ENCODE data around the gene ZNF799.
"Not testable (repeated sequence)": the region's sequence is repeated elsewhere in the genome, so short reads cannot be mapped to it uniquely, and the experiment has no call there.

Gene ZNF799

GRCh38 chr19:12400633-12401502 is at the start of gene ZNF799:
Gene ZNF799, minus strand, starts transcription at chr19:12401271. Its CDS starts 201 bp downstream, at chr19:12401070.
- DNase-seq, result peak; percentile 97

DNA sequence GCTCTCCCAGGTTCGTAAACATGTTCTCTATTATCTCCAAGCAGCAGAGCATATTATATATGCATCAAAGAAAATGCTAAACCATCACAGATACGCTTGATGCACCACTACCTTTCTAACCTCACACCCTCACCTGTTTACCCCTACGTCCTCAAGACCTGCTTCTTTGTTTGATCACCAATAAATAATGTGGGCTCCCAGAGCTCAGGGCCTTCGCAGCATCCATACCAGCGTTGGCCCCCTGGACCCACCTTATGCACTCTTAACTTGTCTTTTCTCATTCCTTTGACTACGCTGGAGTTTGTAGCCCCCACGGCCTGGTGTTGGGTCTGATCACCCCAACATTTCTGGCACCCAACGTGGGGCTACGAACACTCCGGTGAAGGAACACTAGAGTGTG is 49.8 kb upstream of the ZNF799 start:
- no peak for DNase-seq

- DNase-seq, result no peak
Measured at GRCh38 chr19:12448808-12449207, 47.7 kb upstream of the ZNF799 start.

DNA sequence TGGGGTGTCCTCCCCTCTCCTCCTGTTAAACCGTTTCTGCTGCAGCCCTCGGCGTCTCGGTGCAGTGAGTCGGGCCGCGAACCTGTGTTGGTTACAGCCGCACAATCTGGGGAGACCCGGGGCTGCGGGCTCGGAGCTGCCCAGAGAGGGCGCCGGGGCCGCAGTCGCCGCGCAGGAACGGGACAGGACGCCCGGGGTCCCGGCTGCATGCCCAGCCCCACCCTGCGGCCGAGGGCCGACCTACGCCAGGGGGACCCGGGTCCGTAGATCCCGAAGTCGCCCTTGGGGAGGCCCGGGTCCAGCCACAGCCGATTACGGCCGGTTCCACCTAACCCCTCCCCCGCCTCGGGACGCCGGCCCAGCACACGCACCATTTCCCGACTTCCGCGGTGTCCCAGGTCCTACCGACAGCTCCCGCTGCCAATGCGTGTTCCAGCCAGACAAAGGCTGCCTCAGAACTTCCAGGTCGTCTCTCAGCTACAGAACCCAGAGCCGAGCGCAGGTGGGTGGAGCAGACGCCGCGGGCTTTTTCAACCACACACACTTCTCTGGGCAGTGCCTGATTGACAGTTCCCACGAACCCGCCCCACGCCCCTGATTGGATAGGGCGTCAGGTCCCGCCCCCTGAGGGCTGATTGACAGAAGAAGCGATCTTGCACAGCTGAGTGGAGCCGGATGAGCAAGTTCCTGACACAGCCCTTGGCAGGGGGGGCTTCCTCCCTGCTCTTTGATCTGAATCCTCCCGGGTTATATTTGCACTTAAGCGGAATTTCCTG is 39.7 kb upstream of the ZNF799 start, which contains the start of gene ZNF443:
Gene ZNF443, minus strand, starts transcription at position 481 of the 776 bp plus-strand sequence. Its CDS starts 107 bp downstream, at position 374.
- DNase-seq, result peak; percentile 99

- peak; percentile 39 for DNase-seq
Measured at GRCh38 chr19:12439686-12440540, 38.8 kb upstream of the ZNF799 start.

DNA sequence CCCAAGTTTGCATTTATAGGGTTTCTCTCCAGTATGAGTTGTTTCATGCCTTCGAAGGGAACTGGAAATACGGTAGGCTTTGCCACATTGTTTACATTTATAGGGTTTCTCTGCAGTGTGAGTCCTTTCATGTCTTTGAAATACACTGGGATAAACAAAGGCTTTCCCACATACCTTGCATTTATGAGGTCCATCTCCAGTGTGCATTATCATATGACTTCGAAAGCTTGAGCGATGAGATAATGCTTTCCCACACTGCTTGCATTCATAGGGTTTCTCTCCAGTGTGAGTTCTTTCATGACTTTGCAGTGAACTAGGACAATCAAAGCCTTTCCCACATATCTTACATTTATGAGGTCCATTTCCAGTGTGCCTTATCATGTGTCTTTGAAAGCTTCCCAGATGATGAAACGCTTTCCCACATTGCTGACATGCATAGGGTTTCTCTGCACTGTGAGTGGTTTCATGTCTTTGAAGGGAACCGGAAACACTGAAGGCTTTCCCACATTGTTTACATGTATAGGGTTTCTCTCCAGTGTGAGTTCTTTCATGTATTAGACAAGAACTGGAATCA is 29.7 kb upstream of the ZNF799 start:
- not testable (repeated sequence) for DNase-seq

DNA sequence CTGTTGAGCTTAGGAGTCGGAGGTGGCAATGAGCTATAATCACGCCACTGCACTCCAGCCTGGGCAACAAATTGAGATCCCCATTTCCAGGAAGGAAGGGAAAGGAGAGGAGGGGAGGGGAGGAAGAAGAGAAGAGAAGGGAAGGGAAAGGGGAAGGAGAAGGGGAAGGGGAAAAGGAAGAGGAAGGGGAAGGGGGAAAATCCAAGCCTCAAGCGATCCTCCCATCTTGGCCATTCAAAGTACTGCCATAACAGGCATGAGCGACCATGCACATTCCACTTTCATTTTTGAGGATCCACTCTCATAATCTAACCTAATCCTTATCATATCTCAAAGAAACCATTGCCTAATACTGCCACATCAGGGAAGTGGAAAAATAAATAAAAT is 24.8 kb upstream of the ZNF799 start:
- DNase-seq, result no peak

- peak; percentile 4 for DNase-seq
Measured at GRCh38 chr19:12425236-12425887, 24.3 kb upstream of the ZNF799 start.

DNA sequence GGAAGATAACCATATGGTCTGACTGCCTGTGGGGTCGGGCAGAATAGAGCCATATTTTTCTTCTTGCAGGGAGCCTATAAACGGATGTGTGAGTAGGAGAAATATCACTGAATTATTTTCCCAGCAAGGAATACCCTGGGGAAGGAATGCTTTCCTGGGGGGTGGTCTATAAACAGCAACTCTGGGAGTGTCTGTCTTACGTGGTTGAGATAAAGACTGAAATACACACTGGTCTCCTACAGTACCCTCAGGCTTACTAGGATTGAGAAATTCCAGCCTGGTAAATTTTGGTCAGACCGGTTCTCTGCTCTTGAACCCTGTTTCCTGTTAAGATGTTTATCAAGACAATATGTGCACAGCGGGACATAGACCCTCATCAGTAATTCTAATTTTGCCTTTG is 16.2 kb upstream of the ZNF799 start:
- DNase-seq, result not testable (repeated sequence)

DNA sequence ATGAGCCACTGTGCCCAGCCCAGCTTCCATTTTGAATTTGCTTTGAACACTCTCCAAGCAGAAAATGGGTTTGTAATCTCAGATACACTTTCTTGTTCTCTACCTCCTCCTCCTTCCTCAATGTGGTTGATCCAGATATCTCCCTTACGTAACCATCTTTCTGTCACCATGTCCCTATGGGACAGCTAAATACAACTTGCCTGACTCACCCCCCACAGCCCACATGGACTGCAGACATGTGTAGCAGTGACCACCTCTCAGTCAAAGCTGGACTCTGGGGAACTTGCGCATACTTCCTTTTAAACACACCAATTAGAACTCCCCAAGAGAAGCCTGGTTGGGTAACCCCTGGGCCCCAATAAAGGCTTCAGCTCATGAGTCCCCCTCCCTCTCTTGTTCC is 10.8 kb upstream of the ZNF799 start:
- DNase-seq, result no peak

GRCh38 chr19:12399901-12400632 is 1.0 kb downstream of the ZNF799 start:
- peak; percentile 32 for DNase-seq

DNA sequence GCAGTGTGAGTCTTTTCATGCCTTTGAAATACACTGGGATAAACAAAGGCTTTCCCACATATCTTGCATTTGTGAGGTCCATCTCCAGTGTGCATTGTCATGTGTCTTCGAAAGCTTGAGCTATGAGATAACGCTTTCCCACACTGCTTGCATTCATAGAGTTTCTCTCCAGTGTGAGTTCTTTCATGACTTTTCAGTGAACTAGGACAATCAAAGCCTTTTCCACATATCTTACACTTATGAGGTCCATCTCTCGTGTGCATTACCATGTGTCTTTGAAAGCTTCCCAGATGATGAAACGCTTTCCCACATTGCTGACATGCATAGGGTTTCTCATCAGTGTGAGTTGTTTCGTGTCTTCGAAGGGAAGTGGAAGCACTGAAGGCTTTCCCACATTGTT is 9.9 kb downstream of the ZNF799 start:
- DNase-seq, result not testable (repeated sequence)

GRCh38 chr19:12386365-12386764 is 14.7 kb downstream of the ZNF799 start:
- not testable (repeated sequence) for DNase-seq

- no peak for DNase-seq
Measured at GRCh38 chr19:12380444-12380737, 20.7 kb downstream of the ZNF799 start.

- DNase-seq, result no peak
Measured at GRCh38 chr19:12379732-12380443, 21.2 kb downstream of the ZNF799 start.

- DNase-seq, result no peak
Measured at GRCh38 chr19:12374026-12374425, 27.0 kb downstream of the ZNF799 start.

- peak; percentile 95 for DNase-seq
Measured at GRCh38 chr19:12365236-12366162, 35.6 kb downstream of the ZNF799 start, which contains the start of gene ZNF442. Gene ZNF442, minus strand, starts transcription at chr19:12365683. Its CDS starts 2,052 bp downstream, at chr19:12363631.

- peak; percentile 49 for DNase-seq
Measured at GRCh38 chr19:12364391-12365235, 36.5 kb downstream of the ZNF799 start.

Data from hematopoietic multipotent progenitor cell treated with erythropoietin and hydrocortisone succinate and interleukin-3 and kit ligand, for 6 days (in vitro differentiated cells).